ENCODE measurements around the gene POFUT1. TPM values are rescaled to one million over a fixed set of nuclear protein-coding genes. Genes with fewer than 3 reads are reported as not detected.

The POFUT1 gene
- total and polyA plus RNA-seq, 2 donors (not counting 3 experiments of a cell fraction or from before 2014, with no cell fraction given): 29.0 to 51.4 TPM

- FAIRE-seq (no peak), DNase-seq (ENCODE audit: low read depth, low spot score) (no peak)
- Histone ChIP-seq H3K4me3 (replicated peaks in 1 of 3; ENCODE audit: insufficient read depth in 1 of 3, low read depth in 1 of 3, low read length in 3 of 3) (no peak overlapping the region), H3K4me2 (ENCODE audit: insufficient read depth, low read length) (no peak overlapping the region), H3K27ac (ENCODE audit: insufficient read depth, low read depth, low read length) (no peak overlapping the region), H3K27me3 (ENCODE audit: control insufficient read depth in 2 of 2, insufficient read depth in 2 of 2, low read length in 2 of 2) (no peaks in the 10 kb centered on the region), H4K20me1 (replicated peaks; ENCODE audit: control insufficient read depth, extremely low read depth, insufficient read depth, low read length) (no peaks in the 10 kb centered on the region), H3K9ac (replicated peaks; ENCODE audit: extremely low read depth, insufficient read depth, low read length) (no peak overlapping the region), H3K36me3 (ENCODE audit: control insufficient read depth in 2 of 2, extremely low read depth in 1 of 2, insufficient read depth in 2 of 2, low read length in 2 of 2) (peaks cover 4 to 27% of the 10 kb centered on the region in 2 experiments), H2AFZ (ENCODE audit: low read depth, low read length) (no peak overlapping the region), H3K9me3 (replicated peaks; ENCODE audit: control insufficient read depth, insufficient read depth, low read length) (no peaks in the 10 kb centered on the region), H3K4me1 (ENCODE audit: control insufficient read depth, extremely low read depth, insufficient read depth, low read length) (no peaks in the 10 kb centered on the region), H3K79me2 (ENCODE audit: control insufficient read depth, insufficient read depth, low read length) (no peaks in the 10 kb centered on the region), H3K9me1 (replicated peaks; ENCODE audit: control insufficient read depth, extremely low read depth, insufficient read depth, low read length) (no peaks in the 10 kb centered on the region)
- dilution Hi-C loops (cut with MboI; ENCODE audit: extremely low pct_ligation_motif_present, low sequenced_read_pairs): no loop called here
- no TSS peak for BruUV-seq (replicated peaks)
- intact Hi-C loops (cut with micrococcal nuclease): no loop called here
- CTCF ChIA-PET: no interaction called here
- no peak for TF ChIP-seq CTCF (IDR thresholded peaks at IDR 0.05; ENCODE audit: extremely low read depth in 1 of 2, insufficient read depth in 1 of 2, low read depth in 1 of 2, low read length in 2 of 2)
- TF ChIP-seq JUN (IDR thresholded peaks at IDR 0.05; ENCODE audit: borderline replicate concordance, insufficient read depth, insufficient read length, low read depth): no peak
- no peak for TF ChIP-seq MYC (IDR thresholded peaks at IDR 0.05; ENCODE audit: low read depth, low read length)
- TF ChIP-seq GATA2 (IDR thresholded peaks at IDR 0.05; ENCODE audit: insufficient read depth, insufficient read length, low read depth, low read length): no peak
- no peak for TF ChIP-seq POLR2A (IDR thresholded peaks at IDR 0.05; ENCODE audit: low read depth, low read length)
- TF ChIP-seq POLR2AphosphoS5 (IDR thresholded peaks at IDR 0.05; ENCODE audit: insufficient read depth, low read depth, low read length): no peak
- TF ChIP-seq FOS (IDR thresholded peaks at IDR 0.05; ENCODE audit: borderline replicate concordance, insufficient read depth, low read length): no peak
- no peak for TF ChIP-seq EZH2 (IDR thresholded peaks at IDR 0.05; ENCODE audit: borderline replicate concordance, low read depth, low read length, severe bottlenecking)
- TF ChIP-seq MAX (IDR thresholded peaks at IDR 0.05; ENCODE audit: insufficient read depth, insufficient read length): no peak
- POLR2A ChIA-PET: no interaction called here
Observed at GRCh38 chr20:32227744-32228688, 20.3 kb downstream of the POFUT1 start.
